GM19023 (cell line): ENCODE results near the gene FGA.

Source experiments
- ATAC-seq: cut with Tn5 transposase; IDR thresholded peaks from one replicate; pipeline ENCODE4 v1.9.1; 2021; ENCODE audit warnings: mild to moderate bottlenecking, moderate library complexity; ENCODE audit not compliant: unreplicated experiment

Gene FGA

DNA sequence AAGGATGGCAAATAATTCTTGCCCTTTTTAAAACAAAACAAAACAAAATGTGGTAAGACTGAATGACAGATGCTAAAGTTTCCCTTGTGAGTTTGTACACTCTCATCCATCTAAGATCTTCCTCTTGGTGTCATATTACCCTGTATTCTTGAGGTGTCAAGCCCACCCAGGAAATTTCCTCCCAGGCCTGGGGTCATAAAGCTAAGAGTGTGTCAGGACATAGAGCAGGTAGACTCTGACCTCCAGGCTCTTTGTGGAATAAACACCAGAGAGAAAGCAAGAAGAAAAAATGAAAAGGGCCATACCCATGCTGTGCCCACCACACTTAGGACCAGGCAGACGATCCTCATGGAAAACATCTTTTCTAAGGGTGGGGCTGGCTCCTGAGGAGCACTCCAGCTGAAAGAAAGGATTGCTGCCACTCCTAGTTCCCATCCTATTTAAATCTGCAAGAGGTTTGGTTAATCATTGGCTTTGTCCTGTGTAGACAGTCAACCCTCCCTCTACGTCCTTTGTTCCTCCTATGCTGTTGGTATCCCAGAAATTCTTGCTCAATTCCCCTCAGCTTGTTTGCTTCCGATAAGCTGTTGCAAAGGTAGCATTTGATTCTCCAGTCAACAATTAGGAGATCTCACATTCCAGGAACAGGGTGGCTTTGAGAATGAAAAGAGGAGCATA is at the start of gene FGA:
FGA (minus strand) TSS at position 414 of the 678 bp plus-strand sequence; CDS start at position 359, 55 bp downstream.
- ATAC-seq = no peak

DNA sequence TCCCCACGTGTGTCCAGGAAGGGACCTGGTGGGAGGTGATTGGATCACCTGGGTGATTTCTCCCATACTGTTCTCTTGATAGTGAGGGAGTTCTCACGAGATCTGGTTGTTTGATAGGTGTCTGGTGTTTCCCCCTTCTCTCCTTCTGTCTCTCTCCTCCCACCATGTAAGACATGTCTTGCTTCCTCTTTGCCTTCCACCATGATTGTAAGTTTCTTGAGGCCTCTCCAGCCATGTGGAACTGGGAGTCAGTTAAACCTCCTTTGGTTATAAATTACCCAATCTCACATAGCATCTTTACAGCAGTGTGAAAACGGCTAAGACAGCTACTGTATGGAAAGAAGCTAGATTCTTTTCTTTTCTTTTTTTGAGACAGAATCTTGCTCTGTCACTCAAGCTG is 43.5 kb upstream of the FGA start:
- no peak for ATAC-seq

DNA sequence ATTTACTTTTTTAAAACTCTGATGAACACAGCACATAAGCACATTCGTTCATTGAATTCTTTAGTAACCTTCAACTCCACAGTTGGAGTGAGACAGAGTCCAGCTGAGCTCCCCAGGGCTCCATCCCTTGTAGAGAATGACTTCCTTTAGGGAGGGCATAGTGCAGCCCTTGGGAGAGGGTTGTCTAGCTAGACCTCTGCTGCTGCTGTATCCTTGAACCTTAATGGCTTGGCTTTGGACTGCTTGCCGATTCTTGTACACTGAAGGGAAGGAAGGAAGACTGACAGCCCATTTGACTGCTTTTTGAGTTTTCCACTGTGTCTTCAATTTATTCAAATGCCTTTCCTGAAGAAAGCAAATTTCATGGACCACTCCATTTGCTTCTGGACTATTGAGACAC is 41.3 kb upstream of the FGA start:
- no peak for ATAC-seq

DNA sequence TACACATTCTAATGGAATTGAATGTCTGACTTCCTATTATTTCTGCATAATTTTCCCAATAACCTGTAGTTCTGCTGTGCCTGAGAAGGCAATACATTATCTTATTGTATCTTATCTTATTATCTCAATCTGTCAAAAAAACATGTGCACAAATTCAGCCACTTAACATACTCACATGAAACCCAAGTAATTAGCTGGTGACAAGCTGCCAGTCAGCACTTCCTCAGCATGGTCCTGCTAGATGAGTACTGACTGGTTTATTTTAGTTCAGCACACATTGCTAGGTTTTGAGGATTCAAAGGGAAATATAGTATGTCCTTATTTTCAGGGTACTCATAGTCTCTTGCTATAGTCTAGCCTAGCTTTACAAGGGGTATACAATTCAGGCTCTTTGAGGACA is 39.8 kb upstream of the FGA start:
- no peak for ATAC-seq

DNA sequence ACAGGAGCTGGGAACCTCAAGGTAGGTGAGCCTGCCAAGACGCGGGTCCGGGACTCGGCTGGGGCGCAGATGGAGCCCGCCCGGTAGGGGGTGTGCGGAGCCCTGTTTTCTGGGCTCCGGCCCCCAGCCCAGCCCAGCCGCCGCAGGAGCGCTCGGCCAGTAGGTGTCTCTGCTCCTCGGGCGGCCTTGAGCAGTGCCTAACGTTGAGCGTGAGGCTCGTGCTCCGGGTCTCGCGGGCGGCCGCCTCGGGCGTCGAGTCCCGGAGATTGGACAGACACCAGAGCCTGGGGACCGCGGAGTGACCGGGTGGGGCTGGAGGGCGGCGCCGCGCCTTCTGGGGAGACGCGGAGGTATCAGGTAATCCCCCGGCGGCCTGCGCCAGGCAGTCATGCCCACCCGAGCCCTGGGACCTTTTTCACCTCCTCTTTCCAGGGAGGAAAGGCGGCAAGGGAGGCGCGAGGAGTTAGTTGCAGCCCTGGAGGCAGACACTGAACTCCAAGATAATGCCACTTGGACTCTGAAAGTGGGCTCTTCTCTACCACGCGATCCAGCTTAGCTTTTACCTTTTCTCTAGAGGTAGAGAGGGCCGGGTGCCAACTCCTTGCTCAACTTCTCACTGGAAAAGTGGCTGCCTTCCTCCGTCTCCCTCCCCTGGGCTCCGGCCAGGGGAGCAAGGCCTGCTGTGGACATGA is 36.4 kb upstream of the FGA start:
- peak; percentile 94 for ATAC-seq

DNA sequence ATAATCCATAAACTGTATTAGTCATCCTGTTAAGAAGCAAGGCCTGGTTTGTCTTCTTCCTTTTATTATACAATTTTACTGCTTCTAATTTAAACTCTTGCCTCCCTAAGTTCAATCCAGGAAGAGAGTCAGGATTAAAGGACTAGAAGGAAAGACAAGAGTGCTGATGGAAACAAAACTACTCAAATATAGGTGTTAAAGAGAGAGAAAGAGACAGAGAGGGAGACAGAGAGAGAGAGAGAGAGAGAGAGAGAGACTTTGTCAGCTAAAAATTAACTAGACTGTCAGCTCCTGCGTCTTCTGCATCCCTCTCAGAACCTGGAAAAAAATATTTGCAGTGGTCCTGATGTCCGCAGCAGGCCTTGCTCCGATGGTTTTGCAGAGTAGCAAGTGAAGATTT is 35.4 kb upstream of the FGA start:
- no peak for ATAC-seq

DNA sequence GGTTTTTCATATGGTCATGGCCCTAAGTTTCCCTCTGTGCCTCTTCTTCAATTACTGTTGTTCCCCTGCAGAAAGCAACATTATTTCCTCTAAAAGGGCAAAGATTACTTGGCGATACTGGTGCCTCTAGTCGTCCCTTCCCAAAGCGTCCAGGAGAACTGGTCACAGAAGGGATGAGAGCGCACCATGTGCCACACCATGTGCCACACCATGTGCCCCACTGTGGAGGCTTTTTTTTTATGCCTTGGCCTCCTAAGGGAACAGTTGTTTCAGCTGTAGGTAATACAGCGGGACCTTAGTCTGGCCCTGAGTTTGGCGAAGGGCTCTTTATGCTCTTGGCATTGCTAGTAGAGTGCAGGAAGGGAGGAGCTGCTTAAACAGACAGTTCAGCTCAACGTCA is 33.5 kb upstream of the FGA start:
- no peak for ATAC-seq

DNA sequence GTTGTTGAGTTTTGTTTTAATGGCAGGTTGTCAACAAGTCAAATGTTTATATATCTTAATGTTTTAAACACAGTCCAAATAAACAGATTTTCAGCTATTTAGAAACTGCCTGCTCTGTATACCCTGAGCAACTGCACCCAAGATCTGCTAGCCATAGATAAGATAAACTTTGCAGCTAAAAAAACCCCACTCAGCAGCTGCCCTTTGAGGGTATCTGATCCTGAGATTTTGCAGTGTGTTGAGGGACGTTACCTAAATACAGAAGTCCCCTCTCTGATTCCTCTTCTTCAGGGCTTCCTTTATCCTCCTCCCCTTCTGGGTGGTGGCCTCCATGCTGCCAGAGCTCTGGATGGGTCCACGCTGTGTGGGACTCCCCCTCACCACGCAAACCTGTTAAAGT is 32.9 kb upstream of the FGA start:
- ATAC-seq = no peak

DNA sequence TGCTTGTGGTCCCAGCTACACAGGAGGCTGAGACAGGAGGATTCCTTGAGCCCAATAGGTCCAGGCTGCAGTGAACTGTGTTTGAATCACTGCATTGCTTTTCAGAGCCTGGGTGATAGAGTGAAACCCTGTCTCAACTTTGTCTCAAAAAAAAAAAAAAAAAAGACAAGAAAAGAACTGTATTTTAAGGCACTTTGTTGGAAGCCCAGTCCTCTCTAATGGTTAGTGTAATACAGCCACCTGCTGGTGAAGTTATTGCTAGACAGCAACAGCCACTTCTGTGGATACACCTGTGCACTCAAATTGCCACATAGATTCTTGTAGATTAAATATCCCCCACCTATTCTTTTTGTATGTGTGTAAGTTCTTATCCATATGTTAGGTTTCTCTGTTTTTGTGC is 32.1 kb upstream of the FGA start:
- peak; percentile 46 for ATAC-seq

DNA sequence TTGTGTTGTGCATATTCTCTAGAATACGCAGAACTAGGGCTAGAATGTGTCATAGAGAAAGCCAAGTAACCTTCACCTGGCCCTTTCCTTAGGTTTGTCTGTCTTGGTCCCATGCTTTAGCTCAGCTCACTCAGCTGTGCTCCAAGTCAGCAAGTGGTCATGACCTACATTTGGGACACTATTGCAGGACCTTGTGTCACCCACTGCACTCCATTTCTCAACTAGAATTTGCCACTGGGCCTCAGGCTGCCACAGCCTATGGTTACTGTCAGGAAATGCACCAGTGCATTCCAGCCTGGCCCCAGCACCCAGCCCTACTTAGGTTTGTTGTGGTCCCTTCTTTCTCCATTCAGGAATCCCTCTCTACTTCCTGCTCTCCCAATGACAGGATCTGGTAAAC is 29.6 kb upstream of the FGA start:
- no peak for ATAC-seq

DNA sequence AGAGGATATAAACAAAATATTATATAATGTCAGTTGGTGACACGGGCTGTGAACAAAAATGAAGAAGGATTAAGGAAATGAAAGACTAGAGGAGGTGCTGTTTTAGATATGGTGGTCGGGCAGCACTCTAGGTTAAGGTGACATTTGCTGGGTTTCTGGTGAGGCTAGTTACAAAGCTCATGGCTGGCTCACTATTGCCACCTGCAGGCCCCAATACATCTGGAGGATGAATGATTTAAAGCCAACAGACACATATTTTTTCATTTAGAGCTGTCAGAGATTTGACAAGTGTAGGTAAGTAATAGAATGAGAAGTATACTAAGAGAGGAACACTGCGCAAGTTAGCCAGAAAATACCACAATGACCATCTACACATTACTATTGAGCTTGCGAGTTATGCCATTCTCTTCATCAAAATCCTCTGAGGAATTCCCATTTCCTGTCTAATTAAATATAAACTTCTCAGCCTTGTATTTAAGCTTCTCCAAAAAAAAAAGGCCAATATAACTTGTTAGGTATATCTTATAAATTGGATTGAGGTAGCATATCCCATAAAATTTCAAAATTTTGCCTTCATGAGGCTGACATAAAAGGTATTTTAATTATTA is 28.3 kb upstream of the FGA start:
- peak; percentile 66 for ATAC-seq

DNA sequence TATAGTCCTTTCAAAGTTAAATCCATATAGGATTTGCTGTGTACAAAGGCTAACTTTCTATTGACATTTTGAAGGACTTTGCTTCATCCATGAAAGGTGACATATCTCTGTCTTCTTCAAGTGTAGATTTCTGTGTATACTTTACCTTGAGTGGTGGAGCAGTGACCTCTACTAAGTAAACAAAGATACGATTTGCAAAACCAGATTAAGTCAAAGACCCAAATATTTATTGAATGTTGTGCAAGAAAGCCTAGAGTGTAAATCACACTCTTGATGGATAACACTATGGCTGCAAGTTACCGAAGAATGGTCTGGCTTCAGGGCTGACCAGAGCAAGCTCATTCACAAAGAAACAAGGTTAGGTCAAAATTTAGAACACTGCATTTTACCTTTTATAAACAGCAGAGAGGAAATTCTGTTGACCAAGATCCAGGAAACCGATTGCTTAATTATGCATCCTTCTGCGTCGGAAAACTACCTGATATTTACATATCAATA is 27.3 kb upstream of the FGA start:
- no peak for ATAC-seq

DNA sequence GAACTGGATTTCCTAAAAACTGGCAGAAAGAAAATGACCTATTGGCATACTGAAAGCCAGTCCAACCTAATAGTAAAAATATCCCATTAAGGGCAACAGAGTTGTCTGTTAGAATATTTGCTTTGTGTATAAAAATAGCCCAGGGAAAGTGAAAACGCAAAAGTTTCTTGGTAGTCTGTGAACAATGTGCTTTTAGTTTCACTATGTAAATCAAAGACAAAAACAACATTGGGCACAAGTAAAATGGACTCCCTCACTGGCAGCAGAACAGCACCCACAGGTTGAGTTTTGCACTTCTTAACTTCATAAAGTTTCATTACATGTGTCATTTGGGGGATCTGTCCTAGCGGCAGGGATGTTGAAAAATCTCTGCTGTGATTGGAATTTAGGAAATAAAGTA is 26.2 kb upstream of the FGA start:
- peak; percentile 87 for ATAC-seq

DNA sequence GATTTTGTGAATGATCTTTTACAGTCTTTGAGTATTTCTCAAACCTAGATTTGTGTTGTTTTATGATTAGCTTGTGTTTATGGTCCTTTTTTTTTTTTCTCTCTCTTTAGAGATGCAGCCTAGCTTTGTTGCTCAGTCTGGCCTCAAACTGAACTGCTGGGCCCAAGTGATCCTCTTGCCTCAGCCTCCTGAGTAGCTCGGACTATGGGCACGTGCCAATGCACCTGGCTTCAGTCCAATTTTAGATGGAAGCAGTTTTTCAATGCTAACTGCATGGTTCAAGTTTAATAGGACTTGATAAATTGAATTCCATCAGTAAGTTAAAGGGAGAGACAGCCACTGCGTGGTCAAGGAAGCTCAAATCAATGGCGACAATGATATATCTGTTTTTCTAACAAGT is 25.7 kb upstream of the FGA start:
- ATAC-seq = no peak

DNA sequence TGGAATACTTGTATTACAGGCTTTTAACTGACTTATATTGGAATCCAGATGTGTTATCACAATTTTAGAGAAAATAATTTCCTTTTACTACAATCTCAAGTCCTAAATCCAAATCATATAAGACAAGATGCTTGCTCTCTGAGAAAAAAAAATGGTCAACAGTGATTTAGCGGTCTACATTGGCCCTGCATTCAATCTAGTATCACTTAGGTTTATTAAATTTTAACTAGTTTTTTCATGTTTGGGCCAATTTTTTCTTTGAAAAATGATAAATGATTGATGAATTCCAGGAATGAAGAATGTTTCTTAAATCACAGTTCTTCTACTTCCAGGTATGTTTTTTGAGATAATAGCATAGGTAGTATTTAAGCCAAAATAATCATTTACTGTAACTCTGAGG is 24.7 kb upstream of the FGA start:
- ATAC-seq = no peak

DNA sequence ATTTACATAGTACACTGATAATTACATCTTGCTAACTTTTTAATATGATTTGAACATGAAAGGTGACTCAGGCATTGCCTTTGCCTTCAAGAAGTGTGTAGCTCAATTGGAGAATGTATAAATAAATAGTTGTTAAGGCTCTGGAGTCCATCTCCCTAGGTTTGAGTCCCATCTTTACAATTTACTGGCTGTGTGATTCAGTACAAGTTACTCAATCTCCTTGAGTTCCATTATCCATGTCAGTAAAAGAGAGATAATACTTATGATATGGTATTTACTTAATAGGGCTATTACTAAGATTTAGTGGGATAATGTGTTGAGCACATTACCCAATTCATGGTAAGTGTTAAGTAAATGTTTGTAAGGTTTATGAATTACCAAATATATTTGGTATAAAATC is 23.8 kb upstream of the FGA start:
- no peak for ATAC-seq

DNA sequence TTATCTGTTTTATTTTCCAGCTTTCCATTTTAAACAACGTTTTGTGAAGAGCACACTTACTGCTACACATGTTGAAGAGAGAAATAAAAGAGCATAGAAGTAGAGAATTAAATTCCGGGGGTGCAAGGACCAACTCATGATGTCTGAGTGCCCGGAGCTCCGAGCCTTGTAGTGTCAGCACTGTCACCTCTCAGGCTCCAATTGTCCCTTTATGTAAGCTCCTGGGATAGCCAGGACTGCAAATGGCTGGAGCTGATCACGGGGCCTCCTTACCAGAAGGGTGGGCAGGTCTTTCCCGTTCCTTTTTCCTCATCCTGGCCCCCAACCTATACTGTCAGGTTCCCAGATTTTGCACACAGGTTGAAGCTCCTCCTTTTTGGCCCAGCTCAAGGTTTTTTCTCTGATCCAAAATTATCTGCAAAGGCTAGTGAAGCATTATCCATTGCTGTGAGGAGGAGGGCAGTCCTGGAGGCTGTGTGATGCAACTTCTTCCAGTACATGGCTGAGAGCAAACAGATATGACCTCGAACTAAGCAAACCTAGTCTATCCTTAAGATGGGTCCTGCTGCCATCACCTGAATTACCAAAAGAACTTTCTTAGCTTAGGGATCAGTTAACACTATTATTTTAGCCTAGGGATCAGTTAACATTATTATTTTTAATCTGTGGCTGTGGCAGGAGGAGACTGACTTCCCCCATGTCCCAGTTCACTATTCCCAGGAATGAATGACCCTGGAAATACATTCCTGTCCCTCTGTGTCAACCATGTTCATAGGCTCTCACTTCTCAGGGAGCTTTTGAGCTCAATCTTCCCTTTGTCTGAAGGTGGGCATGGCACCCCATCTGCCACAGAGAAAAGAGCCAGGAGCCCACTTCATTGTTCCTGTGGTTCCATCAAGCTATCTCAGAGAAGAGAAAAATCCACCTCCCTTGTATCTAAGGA is 22.2 kb upstream of the FGA start, which contains the start of gene FGG:
FGG (minus strand) TSS at position 185 of the 943 bp plus-strand sequence; CDS start at position 138, 47 bp downstream.
- no peak for ATAC-seq

DNA sequence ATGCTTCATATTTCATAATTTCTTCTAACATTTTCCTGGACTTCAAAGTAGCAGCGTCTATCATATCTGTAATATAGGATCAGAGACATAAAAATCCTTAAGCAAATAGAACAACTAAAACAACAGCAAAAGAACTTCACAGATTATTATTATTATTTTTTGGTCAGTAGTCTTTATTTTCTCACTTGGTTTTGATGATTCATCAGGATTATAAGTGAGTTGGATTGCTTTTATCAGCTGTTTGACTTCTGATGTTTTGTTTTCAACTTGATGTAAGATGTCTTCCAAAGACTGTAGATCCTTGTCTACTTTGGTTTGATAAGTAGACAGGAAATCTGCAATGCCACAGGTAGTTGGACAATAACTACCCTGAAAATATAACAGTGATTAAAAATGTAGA is 21.3 kb upstream of the FGA start:
- ATAC-seq = no peak

DNA sequence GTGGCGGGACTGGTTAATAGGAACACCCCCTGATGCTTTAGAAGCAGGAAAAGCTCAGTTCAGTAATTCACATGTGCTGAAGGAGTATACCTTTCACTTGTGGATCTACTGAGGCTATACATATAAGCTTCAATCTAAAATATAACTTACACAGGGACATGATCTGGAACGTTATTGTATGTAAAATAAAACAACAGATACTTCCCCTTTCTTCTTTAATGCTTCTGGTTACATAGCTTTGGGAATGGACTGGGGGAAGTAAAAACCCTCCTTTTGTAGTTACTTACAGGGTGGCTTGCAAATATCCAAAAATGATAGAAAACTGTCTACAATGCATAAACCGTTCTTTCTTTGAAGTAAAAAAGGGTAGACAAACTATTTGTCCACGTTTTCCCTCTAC is 20.0 kb upstream of the FGA start:
- no peak for ATAC-seq

DNA sequence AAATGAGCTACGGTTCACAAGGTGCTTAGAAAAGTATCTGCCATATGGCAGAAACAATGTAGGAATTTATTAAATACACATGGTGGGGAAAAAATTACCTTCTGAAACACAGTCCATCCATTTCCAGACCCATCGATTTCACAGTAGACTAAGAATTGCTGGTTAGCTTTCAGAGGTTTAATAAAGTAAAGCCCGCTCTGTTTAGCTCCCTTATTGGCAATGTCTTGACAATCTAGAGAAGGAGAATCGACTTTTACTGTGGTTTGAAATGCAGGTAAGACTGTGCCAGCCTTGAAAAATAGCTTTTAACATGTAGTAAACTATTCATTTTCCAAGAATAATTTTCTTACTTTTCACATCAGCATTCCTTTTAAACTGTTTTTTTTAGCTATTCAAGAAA is 19.0 kb upstream of the FGA start:
- ATAC-seq = no peak
